ENCODE data around the gene VPS51. TPM values are rescaled to one million over a fixed set of nuclear protein-coding genes. Genes with fewer than 3 reads are reported as not detected.

The VPS51 gene
- total and polyA plus RNA-seq, 2 of the 4 experiments (the other 2 are of a cell fraction), result 56.3 to 113 TPM

GRCh38 chr11:65111744-65112545 is 15.9 kb downstream of the VPS51 start, which contains the start of gene TM7SF2:
Gene TM7SF2 (plus strand): TSS chr11:65111872. CDS start chr11:65112016, 144 bp downstream.
- Histone ChIP-seq H3K14ac (replicated peaks; ENCODE audit: low read depth, low read length) (no peak within 1 kb of the TSS), H3K56ac (ENCODE audit: extremely low read depth, insufficient read depth, low read length) (no peak within 1 kb of the TSS), H2BK20ac (ENCODE audit: low read depth, low read length) (no peak within 1 kb of the TSS), H4K8ac (ENCODE audit: low read depth in 2 of 2, low read length in 2 of 2) (peak within 1 kb of the TSS; percentile 5 to 88; a peak in 2 of 4 replicates), H2AK9ac (replicated peaks; ENCODE audit: low read depth, low read length, poor library complexity) (peak within 1 kb of the TSS; percentile 92), H3K36me3 (ENCODE audit: control insufficient read depth, insufficient read depth, low read length) (peaks cover 11% of the 10 kb centered on the region), H3K9ac (ENCODE audit: low read depth, low read length) (peak within 1 kb of the TSS; percentile 16; the same call in 1 of the 2 replicates), H3K23ac (ENCODE audit: low read depth, low read length) (no peak within 1 kb of the TSS; the same call in 1 of the 2 replicates), H2BK15ac (ENCODE audit: low read depth, low read length) (no peak within 1 kb of the TSS), H4K20me1 (ENCODE audit: insufficient read depth, low read length) (peaks cover 11% of the 10 kb centered on the region; the same call in 1 of the 2 replicates), H3K4me1 (ENCODE audit: control insufficient read depth, insufficient read depth, low read length) (peaks cover 20% of the 10 kb centered on the region), H3K9me3 (ENCODE audit: control insufficient read depth, insufficient read depth, low read length) (no peaks in the 10 kb centered on the region), H3K18ac (ENCODE audit: low read depth, low read length) (no peak within 1 kb of the TSS), H3K27me3 (ENCODE audit: control insufficient read depth, insufficient read depth, low read length) (no peaks in the 10 kb centered on the region), H4K91ac (ENCODE audit: insufficient read depth, low read depth, low read length) (no peak within 1 kb of the TSS), H3K9me1 (ENCODE audit: insufficient read depth, low read length) (0 out of 2 replicates have a peak, but pooled peaks cover 2% of the 10 kb centered on the region), H2AFZ (replicated peaks; ENCODE audit: low read length, poor library complexity) (peak within 1 kb of the TSS; percentile 95), H4K5ac (ENCODE audit: low read depth, low read length) (no peak within 1 kb of the TSS; the same call in 1 of the 2 replicates), H3K4me2 (ENCODE audit: low read depth, low read length) (peak within 1 kb of the TSS; percentile 88), H3K4ac (ENCODE audit: low read depth, low read length) (peak within 1 kb of the TSS; percentile 62), H3K4me3 (ENCODE audit: insufficient read depth, low read depth, low read length) (peak within 1 kb of the TSS; percentile 43), H2BK120ac (ENCODE audit: low read depth, low read length) (no peak within 1 kb of the TSS), H2BK5ac (ENCODE audit: low read depth, low read length, poor library complexity, severe bottlenecking) (no peak within 1 kb of the TSS), H2AK5ac (ENCODE audit: low read depth, low read length) (no peak within 1 kb of the TSS; the same call in 1 of the 2 replicates), H3K79me1 (ENCODE audit: low read depth in 1 of 2, low read length in 2 of 2) (peaks cover 0 to 31% of the 10 kb centered on the region in 2 experiments), H3K27ac (ENCODE audit: insufficient read depth, low read length) (no peak within 1 kb of the TSS)
- peak; percentile 29; the same call in 1 of the 2 replicates for TF ChIP-seq MXI1 (IDR thresholded peaks at IDR 0.05; ENCODE audit: borderline replicate concordance, low read depth, low read length)
- no peak for TF ChIP-seq CHD1 (IDR thresholded peaks at IDR 0.05; ENCODE audit: low read depth, low read length)
- peak; percentile 59; the same call in 1 of the 2 replicates for TF ChIP-seq POLR2A (IDR thresholded peaks at IDR 0.05; ENCODE audit: low read depth, low read length)
- WGBS, 2 experiments (ENCODE audit: extremely low coverage in 2 of 2, insufficient read length in 1 of 2), result 2% methylated on average over 44 of the region's 64 CpGs; no CpG with 5 or more reads in 1 of the 2 experiments
- ATAC-seq (ENCODE audit: low read depth) (peak; percentile 84), DNase-seq (peak; percentile 86)
- dilution Hi-C loops (cut with HindIII; ENCODE audit: low sequenced_read_pairs, unreplicated experiment) (no loop called here), in situ Hi-C loops (cut with MboI; ENCODE audit: low sequenced_read_pairs) (no loop called here), intact Hi-C loops (cut with micrococcal nuclease) (loop anchor here (2.0 to 5.0 kb wide), 2 partner anchors 140 to 265 kb away; no protein-coding TSS in a partner anchor)
- no TSS peak for BruUV-seq (replicated peaks)
- POLR2A ChIA-PET (ENCODE audit: unreplicated experiment), result interaction anchor here (0.6 to 1.0 kb wide), 2 partner anchors 10 to 12 kb away, joined by 3 to 5 read pairs; partner anchors contain the start of genes FAU and MRPL49
- CTCF ChIA-PET, result interaction anchor here (1.0 to 3.5 kb wide), 2 partner anchors 13 to 71 kb away, joined by 3 to 15 read pairs; partner anchors contain the start of gene SAC3D1

Data from IMR-90 (cell line).